ENCODE data around the gene RIN2. TPM values are rescaled to one million over a fixed set of nuclear protein-coding genes. Genes with fewer than 3 reads are reported as not detected.

RIN2 gene
- total RNA-seq, 1 donor from 2014 or later = 24.4 TPM

GRCh38 chr20:19784511-19785172 lies 26.6 kb downstream of the RIN2 start:
- peaks cover 2% of the 10 kb centered on the region for H3K36me3 Mint-ChIP-seq (ENCODE audit: low read depth)
- peak; percentile 91 for DNase-seq (ENCODE audit: low spot score)

DNA sequence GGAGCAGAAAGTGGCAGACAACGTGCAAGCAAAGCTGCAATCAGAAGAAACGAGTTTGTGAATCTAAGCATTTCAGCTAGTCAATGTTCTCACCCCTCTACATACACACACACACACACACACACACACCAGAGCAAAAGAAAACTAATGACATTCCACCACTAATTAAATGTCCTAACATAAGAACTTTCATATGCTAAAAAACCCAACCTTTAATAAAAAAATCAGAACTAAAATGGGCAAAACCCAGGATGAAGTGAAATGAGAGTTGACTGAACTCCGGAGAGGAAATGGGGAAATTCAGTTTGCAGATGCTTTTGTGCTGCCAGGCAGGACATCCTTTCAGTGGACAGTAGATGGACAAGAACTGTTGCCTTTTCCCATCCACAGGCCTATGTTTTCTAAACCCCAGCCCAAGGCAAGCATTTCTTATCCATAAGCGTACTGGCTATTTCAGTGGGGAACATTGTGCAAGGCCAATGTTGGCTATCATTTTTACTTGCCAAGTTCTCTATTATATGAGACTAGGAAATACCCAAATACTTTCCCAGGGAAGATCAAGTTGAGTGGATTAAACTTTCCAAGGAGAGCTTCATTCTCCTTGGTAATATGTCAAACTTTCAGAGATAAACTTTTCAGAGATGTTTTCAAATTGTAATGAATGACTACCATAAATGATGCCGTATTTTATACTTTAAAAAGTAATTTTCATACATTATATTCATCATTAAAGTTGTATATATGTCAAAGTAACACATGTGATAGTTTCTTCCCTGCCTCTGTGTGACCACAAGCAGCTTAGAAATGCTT lies 27.3 kb downstream of the RIN2 start:
- Mint-ChIP-seq H3K4me1 (ENCODE audit: low read depth) (peaks cover 64% of the 10 kb centered on the region), H3K27ac (ENCODE audit: unreplicated experiment) (peak overlapping the region; percentile 97), H3K9me3 (ENCODE audit: low read depth) (peaks cover 6% of the 10 kb centered on the region), H3K36me3 (ENCODE audit: low read depth) (peaks cover 2% of the 10 kb centered on the region), H3K4me3 (ENCODE audit: unreplicated experiment) (peak overlapping the region; percentile 51), H3K27me3 (ENCODE audit: low read depth) (no peaks in the 10 kb centered on the region)
- no peak for DNase-seq (ENCODE audit: low spot score)
- TF ChIP-seq CTCF (IDR thresholded peaks at IDR 0.05) = no peak

More at GRCh38 chr20:19784511-19785172, 26.6 kb downstream of the RIN2 start:
- Mint-ChIP-seq H3K27ac (ENCODE audit: unreplicated experiment) (peak overlapping the region; percentile 97), H3K27me3 (ENCODE audit: low read depth) (no peaks in the 10 kb centered on the region), H3K4me1 (ENCODE audit: low read depth) (peaks cover 68% of the 10 kb centered on the region), H3K4me3 (ENCODE audit: unreplicated experiment) (peak overlapping the region; percentile 51), H3K9me3 (ENCODE audit: low read depth) (peaks cover 6% of the 10 kb centered on the region)
- peak; percentile 96 for TF ChIP-seq CTCF (IDR thresholded peaks at IDR 0.05)

DNA sequence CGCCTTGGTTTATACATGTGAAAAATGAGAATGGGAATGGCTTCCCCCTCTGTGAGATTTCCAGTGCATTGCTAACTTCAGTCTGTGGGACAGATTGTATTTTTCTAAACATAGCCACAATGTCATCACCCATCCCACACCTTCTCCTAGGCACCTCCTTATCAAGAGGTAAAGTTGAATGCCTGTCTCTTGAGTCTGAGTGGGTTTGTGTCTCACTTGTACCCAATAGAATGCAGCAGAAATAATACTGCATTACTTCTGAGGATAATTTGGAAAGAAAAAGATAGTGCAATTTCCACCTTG lies 27.9 kb downstream of the RIN2 start:
- peak overlapping the region; percentile 92 for H3K27ac Mint-ChIP-seq (ENCODE audit: unreplicated experiment)
- no peak for TF ChIP-seq CTCF (IDR thresholded peaks at IDR 0.05)
- H3K9me3 Mint-ChIP-seq (ENCODE audit: low read depth) = peaks cover 6% of the 10 kb centered on the region
- peaks cover 59% of the 10 kb centered on the region for H3K4me1 Mint-ChIP-seq (ENCODE audit: low read depth)
- no peak overlapping the region for H3K4me3 Mint-ChIP-seq (ENCODE audit: unreplicated experiment)
- DNase-seq (ENCODE audit: low spot score) = no peak
- peaks cover 2% of the 10 kb centered on the region for H3K36me3 Mint-ChIP-seq (ENCODE audit: low read depth)
- H3K27me3 Mint-ChIP-seq (ENCODE audit: low read depth) = no peaks in the 10 kb centered on the region

DNA sequence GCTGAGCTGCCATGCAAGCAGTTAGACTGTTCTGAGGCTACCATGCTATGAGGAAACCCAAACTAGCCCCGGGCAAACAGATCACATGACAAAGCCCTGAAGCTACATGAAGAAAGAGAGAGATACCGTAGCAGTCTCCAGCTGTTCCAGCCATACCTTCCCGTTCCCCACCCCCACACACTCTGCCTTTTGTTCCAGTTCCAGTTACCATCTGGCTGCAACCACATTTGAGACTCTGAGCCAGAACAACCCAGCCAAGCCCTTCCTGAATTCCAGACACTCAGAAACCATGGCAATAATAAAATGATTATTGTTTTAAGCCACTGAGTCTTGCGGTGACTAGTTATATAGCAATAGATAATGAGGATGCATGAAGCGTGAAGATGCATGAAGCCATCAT lies 28.3 kb downstream of the RIN2 start:
- Mint-ChIP-seq H3K9me3 (ENCODE audit: low read depth) (peaks cover 6% of the 10 kb centered on the region), H3K4me3 (ENCODE audit: unreplicated experiment) (peak overlapping the region; percentile 3), H3K4me1 (ENCODE audit: low read depth) (peaks cover 58% of the 10 kb centered on the region), H3K27me3 (ENCODE audit: low read depth) (no peaks in the 10 kb centered on the region), H3K27ac (ENCODE audit: unreplicated experiment) (peak overlapping the region; percentile 92), H3K36me3 (ENCODE audit: low read depth) (peaks cover 2% of the 10 kb centered on the region)
- no peak for DNase-seq (ENCODE audit: low spot score)
- no peak for TF ChIP-seq CTCF (IDR thresholded peaks at IDR 0.05)

- peaks cover 6% of the 10 kb centered on the region for H3K9me3 Mint-ChIP-seq (ENCODE audit: low read depth)
- no peak overlapping the region for H3K27ac Mint-ChIP-seq (ENCODE audit: unreplicated experiment)
- DNase-seq (ENCODE audit: low spot score) = no peak
- peaks cover 4% of the 10 kb centered on the region for H3K36me3 Mint-ChIP-seq (ENCODE audit: low read depth)
- no peak overlapping the region for H3K4me3 Mint-ChIP-seq (ENCODE audit: unreplicated experiment)
- no peaks in the 10 kb centered on the region for H3K27me3 Mint-ChIP-seq (ENCODE audit: low read depth)
- H3K4me1 Mint-ChIP-seq (ENCODE audit: low read depth) = peaks cover 58% of the 10 kb centered on the region
- TF ChIP-seq CTCF (IDR thresholded peaks at IDR 0.05) = no peak
These were observed 29.3 kb downstream of the RIN2 start for GRCh38 chr20:19787366-19787765.

Measured in chondrocyte (in vitro differentiated cells).